Activated effector memory CD4-positive, alpha-beta T cell treated with anti-CD3 and anti-CD28 coated beads, Interleukin-2, amount 50 U/mL, for 16 hours (primary cell): ENCODE measurements around the gene FAM171A1.
"Not testable (repeated sequence)": the region's sequence is repeated elsewhere in the genome, so short reads cannot be mapped to it uniquely, and the experiment has no call there.

ENCODE experiments used
- DNase-seq: peaks from one replicate; pipeline ENCODE4 v3.0.0-alpha.2; 2020

The FAM171A1 gene

DNA sequence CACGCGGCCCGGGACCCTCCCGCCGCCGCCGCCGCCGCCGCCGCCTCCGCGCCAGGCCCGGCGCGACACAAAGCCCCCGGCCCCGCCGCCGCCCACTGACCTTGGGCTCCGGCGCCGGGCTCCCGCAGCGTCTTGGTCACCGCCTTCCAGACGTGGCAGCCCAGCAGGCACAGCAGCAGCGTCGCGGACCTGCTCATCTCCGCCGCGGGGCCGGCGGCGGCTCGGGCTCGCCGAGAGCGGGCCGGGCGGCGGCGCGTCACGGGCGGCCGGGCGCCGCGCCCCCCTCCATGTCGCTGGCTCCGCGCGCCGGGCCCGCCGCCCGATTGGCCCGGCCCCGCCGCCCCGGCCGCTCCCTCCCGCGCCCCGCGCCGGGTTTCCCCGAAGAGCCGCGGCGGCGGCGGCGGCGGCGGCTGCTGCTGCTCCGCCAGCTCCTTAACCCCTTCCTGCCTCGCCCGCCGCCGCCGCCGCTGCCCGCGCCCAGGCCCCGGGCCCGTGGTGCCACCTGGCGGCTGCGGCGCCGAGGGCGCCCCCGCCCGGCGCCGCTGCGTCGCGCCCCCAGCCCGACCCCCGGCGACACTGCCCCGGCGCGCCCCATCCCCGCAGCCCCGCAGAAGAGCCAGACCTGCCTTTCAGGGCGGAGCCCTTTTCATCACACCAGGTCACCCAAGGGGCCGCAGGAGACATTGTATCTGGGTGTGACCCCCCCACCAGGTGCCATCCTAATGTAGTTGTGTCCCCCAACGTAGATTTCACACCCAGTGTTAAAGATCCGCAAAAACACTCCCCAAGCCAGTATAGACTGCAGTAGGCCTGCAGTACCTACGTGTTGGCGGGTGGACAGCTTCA, at the start of gene FAM171A1:
TSS of gene FAM171A1 (minus strand) at position 434 of the 846 bp plus-strand sequence. CDS start at position 197, 237 bp downstream.
- peak; percentile 85 for DNase-seq

DNA sequence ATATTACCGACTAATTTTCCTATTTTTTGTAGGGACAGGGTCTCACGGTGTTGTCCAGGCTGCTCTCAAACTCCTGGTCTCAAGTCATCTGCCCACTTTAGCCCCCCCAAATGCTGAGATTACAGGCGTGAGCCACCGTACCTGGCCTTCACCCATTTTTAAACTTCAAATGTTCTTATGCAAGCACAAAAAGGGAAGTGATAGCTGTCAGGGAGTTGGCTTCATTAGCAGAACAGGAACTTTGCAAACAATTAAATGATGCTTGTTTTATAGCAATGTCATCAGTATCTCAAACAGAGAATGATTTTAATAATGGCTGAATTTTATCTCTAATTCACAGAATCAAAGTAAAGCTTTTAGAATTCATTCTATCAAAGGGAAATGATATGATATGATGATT, 49.8 kb upstream of the FAM171A1 start:
- DNase-seq, result no peak

DNA sequence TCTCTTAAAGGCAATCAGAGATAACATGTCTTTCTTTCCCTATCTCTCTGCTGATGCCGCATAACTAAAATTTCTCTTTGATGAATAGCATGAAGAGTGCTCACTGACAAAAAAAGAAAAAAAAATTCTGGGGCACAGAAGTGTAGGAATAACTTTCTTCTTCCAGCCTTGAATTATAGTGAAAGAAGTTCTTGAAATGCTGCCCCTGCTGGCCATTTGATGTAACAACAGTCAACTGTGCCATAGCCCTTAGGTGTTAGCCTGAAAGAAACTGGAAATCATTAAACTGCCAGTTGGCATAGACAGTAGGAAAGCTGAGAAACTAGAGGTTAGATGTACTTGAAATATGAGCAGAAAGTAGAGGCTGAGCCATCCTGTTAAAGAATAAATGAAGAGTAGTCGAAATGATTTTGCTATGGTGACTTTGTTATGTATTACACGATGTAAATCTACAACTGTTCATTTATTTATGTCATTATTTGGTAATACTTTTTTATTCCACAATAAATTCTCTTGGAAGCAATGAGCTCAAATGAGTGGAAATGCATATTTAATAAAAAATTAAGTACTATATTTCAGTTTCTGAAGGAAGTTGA, 48.3 kb upstream of the FAM171A1 start:
- DNase-seq, result peak; percentile 70

DNA sequence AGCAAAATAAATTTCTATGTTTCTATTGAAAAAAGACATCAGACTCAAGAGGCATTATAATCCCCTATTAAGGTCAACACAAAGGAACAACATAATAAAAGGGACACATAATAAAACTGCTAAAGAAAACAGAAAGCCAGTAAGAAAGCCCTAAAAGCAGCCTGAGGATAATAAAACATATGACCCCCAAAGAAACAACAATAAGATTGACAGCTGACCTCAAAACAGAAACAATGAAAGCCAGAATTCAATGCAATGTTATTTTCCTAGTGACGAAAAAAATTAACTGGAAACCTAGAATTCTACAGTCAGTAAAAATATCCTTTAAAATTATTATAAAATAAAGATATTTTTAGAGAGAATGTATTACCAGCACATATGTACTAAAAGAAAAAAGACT, 44.9 kb upstream of the FAM171A1 start:
- no peak for DNase-seq

DNA sequence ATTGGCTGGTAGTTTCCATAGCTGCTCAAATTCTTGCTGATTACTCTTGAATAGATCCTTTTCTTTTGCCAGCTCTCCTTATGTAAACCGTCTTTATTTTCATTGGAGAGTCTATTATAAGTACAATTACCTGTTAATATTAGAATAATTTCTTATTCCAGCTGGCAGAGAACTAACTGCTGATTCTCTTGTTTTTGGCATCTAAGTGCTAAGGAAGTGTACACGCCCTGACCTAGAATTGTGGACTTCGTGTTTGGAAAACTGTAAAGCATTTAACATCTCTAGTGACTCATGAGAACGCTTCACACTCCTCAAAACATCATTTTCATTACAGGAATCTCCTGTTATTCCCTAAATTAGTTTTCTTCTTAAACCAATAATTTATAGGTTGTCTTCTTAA, 39.9 kb upstream of the FAM171A1 start:
- no peak for DNase-seq

DNA sequence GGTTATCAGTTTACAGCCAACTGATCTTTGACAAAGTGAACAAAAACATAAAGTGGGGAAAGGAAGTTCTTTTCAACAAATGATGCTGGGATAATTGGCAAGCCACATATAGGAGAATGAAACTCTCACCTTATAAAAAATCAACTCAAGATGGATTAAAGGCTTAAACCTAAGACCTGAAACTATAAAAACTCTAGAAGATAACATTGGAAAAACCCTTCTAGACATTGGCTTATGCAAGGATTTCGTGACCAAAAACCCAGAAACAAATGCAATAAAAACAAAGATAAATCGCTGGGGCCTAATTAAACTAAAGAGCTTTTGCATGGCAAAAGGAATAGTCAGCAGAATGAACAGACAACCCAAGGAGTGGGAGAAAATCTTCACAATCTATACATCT, 38.3 kb upstream of the FAM171A1 start:
- not testable (repeated sequence) for DNase-seq

DNA sequence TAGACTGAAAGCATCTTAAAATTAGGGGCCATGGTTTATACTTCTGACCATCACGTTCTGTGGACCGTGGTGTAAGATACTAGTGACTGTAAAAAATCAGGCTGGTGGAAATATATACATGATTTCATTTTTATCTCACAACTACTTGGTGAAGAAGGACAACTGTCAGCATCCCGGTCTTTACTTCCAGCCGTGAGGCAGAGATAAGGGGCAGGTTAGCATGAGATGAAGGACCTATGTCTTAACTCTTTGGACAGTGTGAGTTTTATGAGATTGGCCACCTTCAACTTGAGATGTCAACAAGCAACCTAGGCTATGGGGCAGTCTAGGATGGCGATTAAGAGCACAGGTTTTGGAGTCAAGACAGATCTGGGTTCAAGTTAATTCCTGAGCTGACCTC, 37.5 kb upstream of the FAM171A1 start:
- DNase-seq, result no peak

DNA sequence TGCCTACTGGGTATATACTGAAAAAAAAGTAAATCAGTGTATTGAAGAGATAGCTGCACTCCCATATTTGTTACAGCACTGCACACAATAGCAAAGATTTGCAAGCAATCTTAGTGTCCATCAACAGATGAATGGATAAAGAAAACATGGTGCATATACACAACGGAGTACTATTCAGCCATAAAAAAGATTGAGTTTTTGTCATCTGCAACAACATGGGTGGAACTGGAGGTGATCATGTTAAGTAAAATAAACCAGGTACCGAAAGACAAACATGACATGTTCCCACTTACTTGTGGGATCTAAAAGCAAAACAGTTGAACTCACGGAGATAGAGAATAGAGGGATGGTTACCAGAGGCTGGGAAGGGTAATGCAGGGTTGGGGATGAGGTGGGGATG, 34.2 kb upstream of the FAM171A1 start:
- no peak for DNase-seq

DNA sequence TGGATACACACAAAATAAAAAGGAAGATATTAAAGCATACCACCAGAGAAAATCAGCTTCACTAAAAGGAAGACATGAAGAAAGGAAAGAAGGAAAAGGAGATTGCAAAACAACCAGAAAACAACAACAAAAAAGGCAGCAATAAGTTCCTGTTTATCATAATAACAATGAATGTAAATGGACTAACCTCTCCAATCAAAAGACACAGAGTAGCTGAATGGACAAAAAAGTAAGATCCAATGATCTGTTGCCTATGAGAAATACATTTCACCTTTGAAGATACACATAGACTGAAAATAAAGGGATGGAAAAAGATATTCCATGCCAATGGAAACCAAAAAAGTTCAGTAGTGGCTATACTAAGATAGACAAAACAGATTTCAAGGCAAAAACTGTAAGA, 30.3 kb upstream of the FAM171A1 start:
- no peak for DNase-seq

DNA sequence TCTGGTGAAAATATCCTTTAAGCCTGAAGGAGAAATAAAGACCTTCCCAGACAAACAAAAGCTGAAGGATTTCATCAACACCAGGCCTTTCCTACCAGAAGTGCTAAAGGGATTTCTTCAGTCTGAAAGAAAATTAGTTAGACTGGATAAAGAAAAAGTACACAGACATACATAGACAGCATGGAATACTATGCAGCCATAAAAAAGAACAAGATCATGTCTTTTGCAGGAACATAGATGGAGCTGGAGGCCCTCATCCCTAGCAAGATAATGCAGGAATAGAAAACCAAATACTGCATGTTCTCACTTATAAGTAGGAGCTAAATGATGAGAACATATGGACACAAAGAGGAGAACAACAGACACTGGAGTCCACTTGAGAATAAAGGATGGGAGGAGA, 29.4 kb upstream of the FAM171A1 start:
- DNase-seq, result not testable (repeated sequence)

DNA sequence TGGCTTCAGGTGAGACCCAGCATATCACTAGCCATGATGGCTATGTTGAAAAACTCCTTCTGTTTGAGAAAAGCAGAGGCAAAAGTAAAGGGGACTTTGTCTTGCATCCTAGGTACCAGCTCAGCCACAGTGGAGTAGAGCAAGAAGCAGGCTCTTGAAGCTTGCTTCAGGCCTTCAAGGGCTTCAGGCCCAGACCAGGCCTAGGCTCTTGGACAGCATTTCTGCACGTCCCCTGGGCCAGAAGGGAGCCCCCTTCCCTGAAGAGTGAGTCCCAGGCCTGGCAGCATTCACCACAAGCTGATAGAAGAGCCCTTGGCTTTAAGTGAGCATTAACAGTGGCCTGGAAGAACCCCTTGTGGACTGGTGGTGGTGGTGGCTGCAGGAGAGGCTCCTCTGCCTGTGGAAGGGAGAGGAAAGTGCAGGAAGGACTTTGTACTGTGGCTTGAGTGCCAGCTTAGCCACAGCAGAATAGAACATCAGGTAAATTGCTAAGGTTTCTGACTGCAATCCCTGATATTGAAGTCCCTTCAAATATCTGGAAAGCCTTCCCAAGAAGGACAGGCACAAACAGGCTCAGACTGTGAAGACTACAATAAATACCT, 28.1 kb upstream of the FAM171A1 start:
- no peak for DNase-seq

DNA sequence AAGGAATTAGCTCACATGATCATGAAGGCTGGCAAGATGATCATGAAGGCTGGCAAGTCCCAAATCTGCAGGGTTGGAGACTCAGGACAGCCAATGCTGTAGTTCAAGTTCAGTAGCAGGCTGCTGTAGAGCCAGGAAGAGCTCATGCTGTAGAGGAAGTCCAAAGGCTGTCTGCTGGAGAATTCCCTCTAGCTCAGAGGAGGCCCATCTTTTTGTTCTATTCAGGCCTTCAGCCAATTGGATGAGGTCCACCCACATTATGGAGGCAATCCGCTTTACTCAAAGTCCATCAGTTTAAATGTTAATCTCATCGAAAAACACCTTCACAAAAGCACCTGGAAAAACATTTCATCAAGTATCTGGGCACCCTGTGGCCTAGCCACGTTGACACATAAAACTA, 24.8 kb upstream of the FAM171A1 start:
- no peak for DNase-seq

DNA sequence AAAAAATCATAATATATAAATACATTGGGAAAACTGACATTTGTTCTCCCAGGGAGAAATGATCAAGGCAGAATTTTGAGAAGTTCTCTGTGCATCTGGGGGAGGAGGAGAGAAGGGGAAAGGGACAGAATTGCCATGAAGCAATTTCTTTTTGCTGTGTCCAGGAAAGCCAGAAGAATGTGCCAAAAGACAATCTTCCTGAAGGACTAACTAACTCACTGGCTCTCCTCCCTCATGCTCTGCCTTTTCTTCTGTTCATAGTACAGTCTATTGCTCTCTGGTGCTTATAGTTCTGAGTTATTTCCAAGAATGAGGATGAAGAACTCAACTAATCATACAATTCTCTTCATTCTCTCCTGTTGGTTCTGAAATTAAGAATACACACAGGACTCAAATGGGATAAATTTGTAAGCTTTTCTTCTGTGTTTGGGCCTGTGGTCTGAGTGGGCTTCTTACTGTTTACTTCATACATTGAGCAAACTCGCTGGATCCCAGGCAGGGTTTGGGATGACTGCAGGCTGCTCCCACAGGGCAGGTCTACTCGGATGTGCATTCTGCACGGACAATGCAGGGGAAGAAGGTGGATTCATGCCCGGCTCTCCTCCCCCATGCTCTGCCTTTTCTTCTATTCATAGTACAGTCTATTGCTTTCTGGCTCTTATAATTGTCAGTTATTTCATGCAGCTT, 22.2 kb upstream of the FAM171A1 start:
- no peak for DNase-seq

DNA sequence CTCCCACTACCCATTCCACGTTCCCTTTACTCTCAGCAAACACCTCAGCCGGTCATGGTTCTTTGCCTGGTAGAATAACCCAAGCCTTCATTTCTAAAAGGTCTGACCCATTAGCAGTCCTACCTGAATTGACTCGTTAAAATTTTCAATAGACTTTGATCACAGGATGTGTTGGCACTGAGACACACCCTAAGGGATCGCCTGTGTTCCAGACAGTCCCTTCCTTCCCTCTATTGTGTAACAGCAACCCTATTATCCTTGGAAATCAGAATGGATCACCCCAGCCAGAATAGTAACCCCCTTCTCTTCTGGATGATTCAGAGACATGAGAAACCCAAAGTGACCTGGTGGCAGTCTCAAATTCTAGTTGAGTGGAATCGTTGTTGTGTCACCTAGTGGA, 20.4 kb upstream of the FAM171A1 start:
- no peak for DNase-seq

DNA sequence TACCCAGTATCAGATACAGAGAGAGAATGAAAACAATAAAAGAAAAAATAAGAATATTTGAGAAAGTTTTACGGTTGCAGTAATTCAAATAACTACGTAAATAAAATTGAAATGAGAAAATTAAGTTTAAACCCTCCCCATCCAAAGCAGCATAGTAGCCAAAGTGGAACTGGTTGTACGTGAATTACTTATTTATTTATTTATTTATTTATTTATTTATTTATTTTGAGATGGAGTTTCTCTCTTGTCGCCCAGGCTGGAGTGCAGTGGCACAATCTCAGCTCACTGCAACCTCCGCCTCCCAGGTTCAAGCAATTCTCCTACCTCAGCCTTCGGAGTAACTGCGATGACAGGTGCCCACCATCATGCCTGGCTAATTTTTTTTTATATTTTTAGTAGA, 17.1 kb upstream of the FAM171A1 start:
- DNase-seq, result not testable (repeated sequence)

DNA sequence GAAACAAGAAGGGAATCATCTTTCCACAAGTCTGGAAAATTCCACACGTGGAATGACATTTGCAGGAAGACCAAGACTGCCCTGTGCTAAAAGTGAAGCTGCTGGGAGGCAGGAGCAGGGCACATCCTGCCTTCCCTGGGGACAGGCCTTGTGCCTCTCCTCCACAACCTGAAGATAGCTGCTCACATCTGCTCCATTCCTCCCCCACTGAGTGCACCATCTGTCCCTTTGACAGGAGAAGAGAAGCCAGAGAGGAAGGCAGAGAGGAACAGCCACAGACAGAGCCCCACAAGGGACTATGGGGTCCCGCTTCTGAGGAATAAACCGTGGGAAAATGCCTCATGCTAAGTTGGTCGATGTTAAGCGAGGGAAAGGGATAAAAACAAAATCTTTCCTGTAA, 15.9 kb upstream of the FAM171A1 start:
- no peak for DNase-seq

DNA sequence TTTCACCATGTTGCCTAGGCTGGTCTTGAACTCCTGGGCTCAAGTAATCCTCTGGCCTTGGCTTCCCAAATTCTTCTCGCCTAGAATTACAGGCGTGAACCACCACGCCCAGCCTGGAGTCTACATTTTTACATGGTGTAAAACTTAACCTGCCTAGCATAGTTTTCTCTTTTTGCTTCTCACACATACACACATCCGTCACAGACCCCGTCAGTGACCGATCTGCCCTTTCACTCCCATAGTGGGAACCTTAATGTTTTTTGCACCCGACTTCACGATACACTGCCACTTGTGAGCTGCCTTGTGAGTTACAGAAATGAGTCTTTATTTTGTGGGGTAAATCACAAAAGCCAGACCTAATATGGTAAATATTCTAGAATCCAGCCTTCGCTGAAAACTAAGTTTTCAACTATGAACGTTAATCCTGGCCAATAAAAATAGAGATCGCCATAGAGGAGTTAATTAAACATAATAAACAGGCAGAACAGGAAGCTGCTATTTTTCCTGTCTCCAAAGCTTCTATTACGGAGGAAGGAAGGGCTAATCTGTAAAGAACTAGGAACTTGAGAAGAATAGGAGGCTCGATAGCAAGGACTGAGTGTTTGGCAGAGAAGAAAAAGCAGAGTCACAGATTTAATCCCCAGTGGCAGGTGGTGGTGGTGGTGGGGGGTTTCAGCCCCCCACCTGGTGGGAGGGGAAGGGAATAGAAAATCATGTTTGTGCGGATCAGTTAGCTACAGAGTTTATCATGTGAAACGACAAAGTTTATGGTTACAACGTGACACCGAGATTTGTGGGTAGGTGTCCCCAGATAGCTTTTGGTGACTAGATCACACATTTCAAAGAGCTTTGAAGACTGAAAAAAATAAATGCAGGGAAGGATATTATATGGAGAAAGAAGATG, 14.7 kb upstream of the FAM171A1 start:
- no peak for DNase-seq

DNA sequence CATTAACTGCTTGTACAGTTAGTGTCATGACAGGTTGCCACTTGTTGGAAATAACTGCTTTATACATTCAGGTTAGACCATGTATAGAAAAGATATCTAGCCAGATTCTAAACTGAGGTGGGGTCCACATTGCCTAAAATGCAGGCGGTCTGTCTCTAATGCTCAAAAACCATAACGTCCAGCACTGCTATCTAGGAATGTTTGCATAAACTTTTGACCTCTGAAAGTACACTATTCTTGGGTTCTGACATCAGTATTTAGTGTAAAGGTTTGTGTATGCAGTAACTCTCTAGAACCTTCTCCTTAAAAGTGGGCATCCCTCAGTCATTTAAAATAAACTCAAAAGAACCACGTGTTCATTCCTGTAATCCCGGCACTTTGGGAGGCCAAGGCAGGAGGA, 10.3 kb upstream of the FAM171A1 start:
- no peak for DNase-seq

DNA sequence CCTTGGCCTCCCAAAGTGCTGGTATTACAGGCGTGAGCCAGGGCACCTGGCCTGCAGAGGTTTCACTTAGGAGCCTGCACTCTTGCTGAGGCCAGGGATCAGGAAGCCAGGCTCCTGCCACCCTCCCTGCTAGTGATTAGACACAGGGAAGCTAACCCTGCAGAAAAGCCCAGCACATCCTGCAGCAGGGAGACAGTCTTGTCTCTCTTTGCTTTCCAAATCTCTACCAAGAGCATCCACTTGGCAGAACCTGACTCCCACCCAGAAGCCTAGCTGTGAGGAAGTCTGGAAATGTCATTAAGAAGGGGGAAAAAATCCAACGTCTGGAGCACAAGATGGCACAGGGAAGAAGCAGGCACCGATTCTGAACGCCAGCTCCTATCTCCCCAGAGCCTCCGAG, 8.0 kb upstream of the FAM171A1 start:
- no peak for DNase-seq

DNA sequence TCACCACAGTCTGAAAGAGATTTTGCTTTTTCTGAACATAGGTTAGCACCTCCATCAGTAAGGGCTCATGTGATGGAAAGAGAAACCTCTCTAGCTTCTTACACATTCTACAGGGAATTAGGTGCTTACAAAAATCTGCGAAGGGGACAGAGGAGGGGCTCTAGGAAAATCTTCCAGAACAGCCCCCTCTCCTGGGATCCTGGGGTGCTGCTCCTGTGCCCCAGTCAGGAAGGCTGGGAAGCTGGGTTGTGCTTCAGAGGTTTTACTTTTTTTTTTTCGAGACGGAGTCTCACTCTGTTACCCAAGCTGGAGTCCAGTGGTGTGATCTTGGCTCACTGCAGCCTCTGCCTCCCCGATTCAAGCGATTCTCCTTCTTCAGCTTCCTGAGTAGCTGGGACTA, 7.5 kb upstream of the FAM171A1 start:
- no peak for DNase-seq

DNA sequence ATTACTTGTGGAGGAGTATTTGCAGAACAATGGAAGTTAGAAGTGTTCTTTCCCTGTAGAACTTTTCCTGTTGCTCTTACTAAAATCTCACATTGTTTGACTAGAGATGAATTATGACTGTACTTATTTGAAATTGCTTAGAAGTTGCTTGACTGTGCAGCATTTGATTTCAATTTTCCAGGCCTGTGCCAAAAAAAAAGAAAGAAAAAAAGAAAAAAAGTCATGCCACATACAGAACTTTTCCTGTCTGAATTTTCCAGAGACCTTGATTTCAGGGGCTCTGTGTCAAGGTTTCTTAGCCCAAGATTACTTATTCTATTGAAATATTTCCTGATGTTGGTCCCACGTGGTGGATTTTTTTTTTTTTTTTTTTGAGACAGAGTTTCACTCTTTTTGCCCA, 3.5 kb upstream of the FAM171A1 start:
- no peak for DNase-seq

DNA sequence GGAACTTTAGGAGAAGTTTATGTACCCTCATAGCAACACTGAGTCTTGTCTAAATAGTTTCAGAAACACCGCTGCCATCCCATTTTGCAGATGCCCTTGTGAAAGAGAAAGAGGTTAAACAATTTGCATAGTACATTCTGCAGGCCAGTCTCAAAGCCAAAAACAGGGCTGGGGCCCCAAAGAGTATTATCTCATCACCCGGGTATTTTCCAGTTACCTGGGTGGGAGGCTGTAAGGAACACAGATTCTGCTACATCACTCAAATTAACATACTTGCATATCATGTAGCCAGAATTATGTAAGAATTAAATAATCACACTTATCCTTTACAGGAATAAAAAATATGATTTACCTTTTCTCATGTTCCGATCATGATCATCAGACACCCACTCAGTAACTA, 3.1 kb upstream of the FAM171A1 start:
- DNase-seq, result no peak

DNA sequence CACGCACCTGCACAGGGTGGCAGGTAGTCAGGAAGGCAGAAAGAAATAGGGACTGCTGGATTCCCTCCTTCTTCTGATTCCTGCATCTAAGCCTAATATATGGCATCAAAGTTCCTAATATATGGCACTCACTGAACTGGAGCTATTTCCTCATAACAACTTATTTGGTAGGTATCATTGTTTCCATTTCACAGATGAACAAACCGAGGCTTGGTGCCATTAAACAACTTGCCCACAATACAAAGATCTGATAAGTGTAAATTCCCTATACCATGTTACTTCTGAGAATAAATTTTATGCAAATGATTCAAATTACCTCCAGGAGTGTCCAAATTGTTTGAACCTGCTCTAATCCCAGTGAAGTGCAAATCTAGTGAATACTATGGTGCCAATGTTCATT, 2.1 kb upstream of the FAM171A1 start:
- no peak for DNase-seq
